ENCODE measurements around the gene PCDHGA11. TPM values are rescaled to one million over a fixed set of nuclear protein-coding genes. Genes with fewer than 3 reads are reported as not detected.
"Not testable (repeated sequence)": the region's sequence is repeated elsewhere in the genome, so short reads cannot be mapped to it uniquely, and the experiment has no call there.

Gene PCDHGA11
- polyA plus RNA-seq, 1 donor, result 2.7 TPM

DNA sequence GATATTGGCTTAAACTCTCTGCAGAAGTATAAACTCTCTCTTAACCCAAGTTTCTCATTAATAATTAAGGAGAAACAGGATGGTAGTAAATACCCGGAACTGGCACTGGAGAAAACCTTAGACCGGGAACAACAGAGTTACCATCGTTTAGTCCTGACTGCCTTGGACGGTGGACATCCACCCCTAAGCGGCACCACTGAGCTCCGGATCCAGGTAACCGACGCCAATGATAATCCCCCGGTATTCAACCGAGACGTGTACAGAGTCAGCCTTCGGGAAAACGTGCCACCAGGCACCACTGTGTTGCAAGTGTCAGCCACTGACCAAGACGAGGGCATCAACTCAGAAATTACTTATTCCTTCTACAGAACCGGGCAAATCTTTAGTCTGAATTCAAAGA lies 22.2 kb upstream of the PCDHGA11 start:
- no peak for DNase-seq (ENCODE audit: low read depth)

DNA sequence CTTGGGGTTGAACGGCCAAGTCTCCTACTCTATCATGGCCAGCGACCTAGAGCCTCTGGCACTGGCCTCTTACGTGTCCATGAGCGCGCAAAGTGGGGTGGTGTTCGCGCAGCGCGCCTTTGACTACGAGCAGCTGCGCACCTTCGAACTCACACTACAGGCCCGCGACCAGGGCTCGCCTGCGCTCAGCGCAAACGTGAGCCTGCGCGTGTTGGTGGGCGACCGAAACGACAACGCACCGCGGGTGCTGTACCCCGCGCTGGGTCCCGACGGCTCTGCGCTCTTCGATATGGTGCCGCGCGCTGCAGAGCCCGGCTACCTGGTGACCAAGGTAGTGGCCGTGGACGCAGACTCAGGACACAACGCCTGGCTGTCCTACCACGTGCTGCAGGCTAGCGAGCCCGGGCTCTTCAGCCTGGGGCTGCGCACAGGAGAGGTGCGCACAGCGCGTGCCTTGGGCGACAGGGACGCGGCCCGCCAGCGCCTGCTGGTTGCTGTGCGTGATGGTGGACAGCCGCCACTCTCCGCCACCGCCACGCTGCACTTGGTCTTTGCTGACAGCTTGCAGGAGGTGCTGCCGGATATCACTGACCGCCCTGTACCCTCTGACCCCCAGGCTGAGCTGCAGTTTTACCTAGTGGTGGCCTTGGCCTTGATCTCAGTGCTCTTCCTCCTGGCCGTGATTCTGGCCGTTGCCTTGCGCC lies 21.1 kb upstream of the PCDHGA11 start:
- DNase-seq (ENCODE audit: low read depth), result no peak

DNA sequence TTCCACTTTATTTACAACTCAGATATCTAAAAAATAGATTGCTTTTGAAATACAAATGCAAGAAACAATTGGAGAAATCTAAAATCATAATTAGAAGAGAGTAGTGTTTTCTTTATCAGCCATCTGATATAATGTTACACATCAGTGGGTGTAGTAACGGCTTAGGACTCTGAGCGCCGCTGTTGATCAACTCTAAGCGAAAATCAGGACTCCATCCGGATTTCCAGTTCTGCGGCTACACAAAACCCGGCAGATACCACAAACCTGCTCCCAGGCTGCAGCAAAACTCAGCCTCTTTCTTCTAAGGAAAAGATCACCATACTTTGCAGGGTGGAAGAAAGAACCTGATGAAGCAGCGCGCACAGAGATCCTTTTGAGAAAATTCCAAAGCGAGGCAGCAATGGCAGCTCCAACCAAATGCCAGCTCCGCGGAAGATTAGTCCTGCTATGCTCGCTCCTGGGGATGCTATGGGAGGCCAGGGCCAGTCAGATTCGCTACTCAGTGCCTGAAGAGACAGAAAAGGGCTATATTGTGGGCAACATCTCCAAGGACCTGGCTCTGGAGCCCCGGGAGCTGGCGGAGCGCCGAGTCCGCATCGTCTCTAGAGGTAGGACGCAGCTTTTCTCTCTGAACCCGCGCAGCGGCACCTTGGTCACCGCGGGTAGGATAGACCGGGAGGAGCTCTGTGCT lies 18.2 kb upstream of the PCDHGA11 start, which contains the start of gene PCDHGA9:
Gene PCDHGA9 (plus strand): TSS at position 226 of the 691 bp plus-strand sequence. CDS start 175 bp downstream, at position 401.
- no peak for DNase-seq (ENCODE audit: low read depth)

DNA sequence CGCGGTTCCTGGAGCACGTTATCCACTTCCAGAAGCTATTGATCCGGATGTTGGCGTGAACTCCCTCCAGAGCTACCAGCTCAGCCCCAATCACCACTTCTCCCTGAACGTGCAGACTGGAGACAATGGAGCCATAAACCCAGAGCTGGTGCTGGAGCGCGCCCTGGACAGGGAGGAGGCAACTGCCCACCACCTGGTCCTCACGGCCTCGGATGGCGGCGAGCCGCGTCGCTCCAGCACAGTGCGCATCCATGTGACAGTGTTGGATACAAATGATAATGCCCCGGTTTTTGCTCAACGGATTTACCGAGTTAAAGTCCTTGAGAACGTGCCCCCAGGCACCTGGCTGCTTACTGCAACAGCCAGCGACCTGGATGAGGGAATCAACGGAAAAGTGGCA lies 17.5 kb upstream of the PCDHGA11 start:
- no peak for DNase-seq (ENCODE audit: low read depth)

DNA sequence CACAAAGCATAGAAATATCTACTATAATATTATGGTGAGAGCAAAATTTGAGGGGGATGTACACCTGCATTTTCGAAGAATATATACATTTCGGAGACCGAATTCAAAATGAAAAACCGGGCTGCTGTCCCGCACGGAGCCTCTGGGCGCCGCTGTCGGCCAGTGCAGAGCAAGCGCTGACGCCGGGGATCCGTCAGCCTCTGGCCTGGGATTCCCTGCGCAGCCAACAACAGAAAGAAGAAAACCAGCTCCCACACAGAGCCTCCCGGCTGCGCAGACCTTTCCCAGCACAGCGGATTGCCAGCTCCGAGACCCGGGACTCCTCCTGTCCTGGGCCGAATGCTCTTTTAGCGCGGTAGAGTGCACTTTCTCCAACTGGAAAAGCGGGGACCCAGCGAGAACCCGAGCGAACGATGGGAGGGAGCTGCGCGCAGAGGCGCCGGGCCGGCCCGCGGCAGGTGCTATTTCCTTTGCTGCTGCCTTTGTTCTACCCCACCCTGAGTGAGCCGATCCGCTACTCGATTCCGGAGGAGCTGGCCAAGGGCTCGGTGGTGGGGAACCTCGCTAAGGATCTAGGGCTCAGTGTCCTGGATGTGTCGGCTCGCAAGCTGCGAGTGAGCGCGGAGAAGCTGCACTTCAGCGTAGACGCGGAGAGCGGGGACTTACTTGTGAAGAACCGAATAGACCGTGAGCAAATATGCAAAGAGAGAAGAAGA lies 12.9 kb upstream of the PCDHGA11 start, which contains the start of gene PCDHGB6:
Gene PCDHGB6 (plus strand): TSS at position 232 of the 716 bp plus-strand sequence. CDS start 182 bp downstream, at position 414.
- DNase-seq (ENCODE audit: low read depth), result not testable (repeated sequence)

DNA sequence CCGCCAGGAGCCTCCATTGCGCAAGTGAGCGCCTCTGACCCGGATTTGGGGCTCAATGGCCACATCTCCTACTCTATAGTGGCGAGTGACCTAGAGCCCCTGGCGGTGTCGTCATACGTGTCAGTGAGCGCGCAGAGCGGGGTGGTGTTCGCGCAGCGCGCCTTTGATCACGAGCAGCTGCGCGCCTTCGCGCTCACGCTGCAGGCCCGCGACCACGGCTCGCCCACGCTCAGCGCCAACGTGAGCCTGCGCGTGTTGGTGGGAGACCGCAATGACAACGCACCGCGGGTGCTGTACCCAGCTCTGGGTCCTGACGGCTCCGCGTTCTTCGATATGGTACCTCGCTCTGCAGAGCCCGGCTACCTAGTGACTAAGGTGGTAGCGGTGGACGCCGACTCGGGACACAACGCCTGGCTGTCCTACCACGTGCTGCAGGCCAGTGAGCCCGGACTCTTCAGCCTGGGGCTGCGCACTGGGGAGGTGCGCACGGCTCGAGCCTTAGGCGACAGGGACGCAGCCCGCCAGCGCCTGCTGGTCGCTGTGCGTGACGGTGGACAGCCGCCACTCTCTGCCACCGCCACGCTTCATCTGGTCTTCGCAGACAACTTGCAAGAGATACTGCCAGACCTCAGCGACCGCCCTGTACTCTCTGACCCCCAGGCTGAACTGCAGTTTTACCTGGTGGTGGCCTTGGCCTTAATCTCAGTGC lies 11.1 kb upstream of the PCDHGA11 start:
- no peak for DNase-seq (ENCODE audit: low read depth)

DNA sequence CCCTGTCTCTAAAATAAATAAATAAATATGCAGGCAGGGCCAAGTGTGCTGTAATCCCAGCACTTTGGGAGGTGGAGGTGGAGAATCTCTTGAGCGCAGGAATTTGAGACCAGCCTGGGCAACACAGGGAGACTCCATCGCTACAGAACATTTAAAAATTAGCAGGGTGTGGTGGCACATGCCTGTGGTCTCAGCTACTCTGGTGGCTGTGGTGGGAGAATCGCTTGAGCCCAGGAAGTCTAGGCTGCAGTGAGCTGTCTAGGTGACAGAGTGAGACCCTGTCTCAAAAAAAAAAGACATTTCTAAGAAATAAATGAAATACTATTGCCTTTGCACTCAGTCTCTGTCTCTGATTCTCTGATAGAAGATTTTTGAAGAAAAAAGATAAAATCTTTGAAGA lies 9.3 kb upstream of the PCDHGA11 start:
- no peak for DNase-seq (ENCODE audit: low read depth)

DNA sequence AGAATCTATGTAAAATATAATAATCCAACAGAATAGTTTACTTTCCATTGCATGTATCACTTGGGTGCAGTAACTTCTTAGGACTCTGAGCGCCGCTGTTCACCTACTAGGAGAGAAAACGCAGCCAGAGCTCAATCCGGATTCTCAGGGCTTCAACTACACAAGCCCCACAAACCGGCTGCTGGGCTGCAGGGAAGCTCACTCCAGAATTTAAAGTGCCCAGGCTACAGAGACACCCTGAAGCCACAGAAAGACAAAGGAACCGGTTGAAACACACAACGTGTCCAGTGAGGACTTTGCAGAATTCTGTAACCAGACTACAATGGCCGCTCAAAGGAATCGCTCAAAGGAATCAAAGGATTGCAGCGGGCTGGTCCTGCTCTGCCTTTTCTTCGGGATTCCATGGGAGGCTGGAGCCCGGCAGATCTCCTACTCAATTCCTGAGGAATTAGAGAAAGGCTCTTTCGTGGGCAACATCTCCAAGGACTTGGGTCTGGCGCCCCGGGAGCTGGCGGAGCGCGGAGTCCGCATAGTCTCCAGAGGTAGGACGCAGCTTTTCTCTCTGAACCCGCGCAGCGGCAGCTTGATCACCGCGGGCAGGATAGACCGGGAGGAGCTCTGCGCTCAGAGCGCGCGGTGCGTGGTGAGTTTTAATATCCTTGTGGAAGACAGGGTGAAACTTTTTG lies 7.9 kb upstream of the PCDHGA11 start, which contains the start of gene PCDHGA10:
Gene PCDHGA10 (plus strand): TSS at position 134 of the 686 bp plus-strand sequence. CDS start 189 bp downstream, at position 323.
- DNase-seq (ENCODE audit: low read depth), result no peak

DNA sequence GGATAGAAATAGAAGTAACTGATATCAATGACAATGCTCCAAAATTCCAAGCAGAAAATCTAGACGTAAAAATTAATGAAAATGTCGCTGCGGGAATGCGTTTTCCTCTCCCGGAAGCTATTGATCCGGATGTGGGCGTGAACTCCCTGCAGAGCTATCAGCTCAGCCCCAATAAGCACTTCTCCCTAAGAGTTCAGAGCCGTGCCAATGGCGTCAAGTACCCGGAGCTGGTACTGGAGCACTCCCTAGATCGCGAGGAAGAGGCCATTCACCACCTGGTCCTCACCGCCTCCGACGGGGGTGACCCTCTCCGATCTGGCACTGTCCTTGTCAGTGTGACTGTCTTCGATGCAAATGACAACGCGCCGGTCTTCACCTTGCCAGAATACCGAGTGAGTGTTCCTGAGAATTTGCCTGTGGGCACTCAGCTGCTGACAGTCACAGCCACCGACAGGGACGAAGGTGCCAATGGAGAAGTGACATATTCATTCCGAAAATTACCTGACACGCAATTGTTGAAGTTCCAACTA lies 7.2 kb upstream of the PCDHGA11 start:
- DNase-seq (ENCODE audit: low read depth), result no peak

DNA sequence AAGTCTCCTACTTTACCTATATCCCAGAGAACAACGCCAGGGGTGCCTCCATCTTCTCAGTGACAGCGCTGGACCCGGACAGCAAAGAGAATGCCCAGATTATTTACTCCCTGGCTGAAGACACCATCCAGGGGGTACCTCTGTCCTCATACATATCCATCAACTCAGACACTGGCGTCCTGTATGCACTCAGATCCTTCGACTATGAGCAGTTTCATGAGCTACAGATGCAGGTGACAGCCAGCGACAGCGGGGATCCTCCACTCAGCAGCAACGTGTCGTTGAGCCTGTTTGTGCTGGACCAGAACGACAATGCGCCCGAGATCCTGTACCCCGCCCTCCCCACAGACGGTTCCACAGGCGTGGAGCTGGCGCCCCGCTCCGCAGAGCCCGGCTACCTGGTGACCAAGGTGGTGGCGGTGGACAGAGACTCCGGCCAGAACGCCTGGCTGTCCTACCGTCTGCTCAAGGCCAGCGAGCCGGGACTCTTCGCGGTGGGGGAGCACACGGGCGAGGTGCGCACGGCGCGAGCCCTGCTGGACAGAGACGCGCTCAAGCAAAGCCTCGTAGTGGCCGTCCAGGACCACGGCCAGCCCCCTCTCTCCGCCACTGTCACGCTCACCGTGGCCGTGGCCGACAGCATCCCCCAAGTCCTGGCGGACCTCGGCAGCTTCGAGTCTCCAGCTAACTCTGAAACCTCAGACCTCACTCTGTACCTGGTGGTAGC lies 6.1 kb upstream of the PCDHGA11 start:
- DNase-seq (ENCODE audit: low read depth), result not testable (repeated sequence)

DNA sequence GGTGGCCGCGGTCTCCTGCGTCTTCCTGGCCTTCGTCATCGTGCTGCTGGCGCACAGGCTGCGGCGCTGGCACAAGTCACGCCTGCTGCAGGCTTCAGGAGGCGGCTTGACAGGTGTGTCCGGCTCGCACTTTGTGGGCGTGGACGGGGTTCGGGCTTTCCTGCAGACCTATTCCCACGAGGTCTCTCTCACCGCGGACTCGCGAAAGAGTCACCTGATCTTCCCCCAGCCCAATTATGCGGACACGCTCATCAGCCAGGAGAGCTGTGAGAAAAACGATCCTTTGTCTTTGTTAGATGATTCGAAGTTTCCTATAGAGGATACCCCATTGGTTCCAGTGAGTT lies 5.6 kb upstream of the PCDHGA11 start:
- DNase-seq (ENCODE audit: low read depth), result not testable (repeated sequence)

DNA sequence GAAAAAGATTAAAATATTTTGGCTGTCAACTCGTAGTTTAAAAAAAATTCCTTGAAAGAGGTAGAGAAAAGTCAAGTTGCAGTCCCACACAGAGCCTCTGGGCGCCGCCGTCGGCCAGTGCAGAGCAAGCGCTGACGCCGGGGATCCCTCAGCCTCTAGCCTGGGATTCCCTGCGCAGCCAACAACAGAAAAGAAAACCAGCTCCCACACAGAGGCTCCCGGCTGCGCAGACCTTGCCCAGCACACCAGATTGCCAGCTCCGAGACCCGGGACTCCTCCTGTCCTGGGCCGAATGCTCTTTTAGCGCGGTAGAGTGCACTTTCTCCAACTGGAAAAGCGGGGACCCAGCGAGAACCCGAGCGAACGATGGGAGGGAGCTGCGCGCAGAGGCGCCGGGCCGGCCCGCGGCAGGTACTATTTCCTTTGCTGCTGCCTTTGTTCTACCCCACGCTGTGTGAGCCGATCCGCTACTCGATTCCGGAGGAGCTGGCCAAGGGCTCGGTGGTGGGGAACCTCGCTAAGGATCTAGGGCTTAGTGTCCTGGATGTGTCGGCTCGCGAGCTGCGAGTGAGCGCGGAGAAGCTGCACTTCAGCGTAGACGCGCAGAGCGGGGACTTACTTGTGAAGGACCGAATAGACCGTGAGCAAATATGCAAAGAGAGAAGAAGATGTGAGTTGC lies 3.2 kb upstream of the PCDHGA11 start, which contains the start of gene PCDHGB7:
Gene PCDHGB7 (plus strand): TSS at position 184 of the 679 bp plus-strand sequence. CDS start 183 bp downstream, at position 367.
- DNase-seq (ENCODE audit: low read depth), result not testable (repeated sequence)

DNA sequence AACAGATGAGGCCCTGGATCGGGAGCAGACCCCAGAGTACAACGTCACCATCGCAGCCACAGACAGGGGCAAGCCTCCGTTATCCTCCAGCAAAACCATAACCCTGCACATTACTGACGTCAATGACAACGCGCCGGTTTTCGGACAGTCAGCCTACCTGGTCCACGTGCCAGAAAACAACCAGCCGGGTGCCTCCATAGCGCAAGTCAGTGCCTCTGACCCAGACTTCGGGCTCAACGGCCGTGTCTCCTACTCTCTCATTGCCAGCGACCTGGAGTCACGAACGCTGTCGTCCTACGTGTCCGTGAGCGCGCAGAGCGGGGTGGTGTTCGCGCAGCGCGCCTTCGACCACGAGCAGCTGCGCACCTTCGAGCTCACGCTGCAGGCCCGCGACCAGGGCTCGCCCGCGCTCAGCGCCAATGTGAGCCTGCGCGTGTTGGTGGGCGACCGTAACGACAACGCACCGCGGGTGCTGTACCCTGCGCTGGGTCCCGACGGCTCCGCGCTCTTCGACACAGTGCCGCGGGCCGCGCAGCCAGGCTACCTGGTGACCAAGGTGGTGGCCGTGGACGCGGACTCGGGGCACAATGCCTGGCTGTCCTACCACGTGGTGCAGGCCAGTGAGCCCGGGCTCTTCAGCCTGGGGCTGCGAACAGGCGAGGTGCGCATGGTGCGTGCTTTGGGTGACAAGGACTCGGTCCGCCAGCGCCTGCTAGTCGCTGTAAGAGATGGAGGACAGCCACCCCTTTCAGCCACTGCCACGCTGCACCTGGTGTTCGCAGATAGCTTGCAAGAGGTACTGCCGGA lies 1.6 kb upstream of the PCDHGA11 start:
- DNase-seq (ENCODE audit: low read depth), result no peak

DNA sequence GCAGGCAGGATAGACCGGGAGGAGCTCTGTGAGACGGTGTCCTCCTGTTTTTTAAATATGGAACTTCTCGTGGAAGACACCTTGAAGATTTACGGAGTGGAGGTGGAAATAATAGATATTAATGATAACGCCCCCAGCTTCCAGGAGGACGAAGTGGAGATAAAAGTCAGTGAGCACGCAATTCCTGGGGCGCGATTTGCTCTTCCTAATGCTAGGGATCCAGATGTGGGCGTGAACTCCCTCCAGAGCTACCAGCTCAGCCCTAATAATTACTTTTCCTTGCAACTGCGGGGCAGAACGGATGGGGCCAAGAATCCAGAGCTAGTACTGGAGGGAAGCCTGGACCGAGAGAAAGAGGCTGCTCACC lies 621 bp downstream of the PCDHGA11 start:
- no peak for DNase-seq (ENCODE audit: low read depth)

DNA sequence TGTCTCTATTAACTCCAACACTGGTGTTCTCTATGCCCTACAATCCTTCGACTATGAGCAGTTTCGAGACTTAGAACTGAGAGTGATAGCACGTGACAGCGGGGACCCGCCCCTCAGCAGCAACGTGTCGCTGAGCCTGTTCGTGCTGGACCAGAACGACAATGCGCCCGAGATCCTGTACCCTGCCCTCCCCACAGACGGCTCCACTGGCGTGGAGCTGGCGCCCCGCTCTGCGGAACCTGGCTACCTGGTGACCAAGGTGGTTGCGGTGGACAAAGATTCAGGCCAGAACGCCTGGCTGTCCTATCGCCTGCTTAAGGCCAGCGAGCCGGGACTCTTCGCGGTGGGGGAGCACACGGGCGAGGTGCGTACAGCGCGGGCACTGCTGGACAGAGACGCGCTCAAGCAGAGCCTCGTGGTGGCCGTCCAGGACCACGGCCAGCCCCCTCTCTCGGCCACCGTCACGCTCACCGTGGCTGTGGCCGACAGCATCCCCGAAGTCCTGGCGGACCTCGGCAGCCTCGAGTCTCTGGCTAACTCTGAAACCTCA lies 2.0 kb downstream of the PCDHGA11 start:
- no peak for DNase-seq (ENCODE audit: low read depth)

DNA sequence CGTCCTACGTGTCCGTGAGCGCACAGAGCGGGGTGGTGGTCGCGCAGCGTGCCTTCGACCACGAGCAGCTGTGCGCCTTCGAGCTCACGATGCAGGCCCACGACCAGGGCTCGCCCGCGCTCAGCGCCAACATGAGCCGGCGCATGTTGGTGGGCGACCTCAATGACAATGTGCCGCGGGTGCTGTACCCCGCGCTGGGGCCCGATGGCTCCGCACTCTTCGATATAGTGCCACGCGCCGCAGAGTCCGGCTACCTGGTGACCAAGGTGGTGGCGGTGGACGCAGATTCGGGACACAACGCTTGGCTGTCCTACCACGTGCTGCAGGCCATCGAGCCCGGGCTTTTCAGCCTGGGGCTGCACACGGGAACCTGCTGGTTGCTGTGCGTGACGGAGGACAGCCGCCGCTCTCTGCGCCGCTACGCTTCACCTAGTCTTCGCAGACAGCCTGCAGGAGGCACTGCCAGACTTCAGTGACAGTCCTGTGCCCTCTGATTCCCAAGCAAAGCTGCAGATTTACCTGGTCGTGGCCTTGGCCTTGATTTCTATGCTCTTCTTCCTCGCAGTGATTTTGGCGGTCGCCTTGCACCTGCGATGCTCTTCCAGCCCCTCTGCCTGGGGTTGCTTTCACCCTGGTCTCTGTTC lies 7.1 kb downstream of the PCDHGA11 start:
- no peak for DNase-seq (ENCODE audit: low read depth)

DNA sequence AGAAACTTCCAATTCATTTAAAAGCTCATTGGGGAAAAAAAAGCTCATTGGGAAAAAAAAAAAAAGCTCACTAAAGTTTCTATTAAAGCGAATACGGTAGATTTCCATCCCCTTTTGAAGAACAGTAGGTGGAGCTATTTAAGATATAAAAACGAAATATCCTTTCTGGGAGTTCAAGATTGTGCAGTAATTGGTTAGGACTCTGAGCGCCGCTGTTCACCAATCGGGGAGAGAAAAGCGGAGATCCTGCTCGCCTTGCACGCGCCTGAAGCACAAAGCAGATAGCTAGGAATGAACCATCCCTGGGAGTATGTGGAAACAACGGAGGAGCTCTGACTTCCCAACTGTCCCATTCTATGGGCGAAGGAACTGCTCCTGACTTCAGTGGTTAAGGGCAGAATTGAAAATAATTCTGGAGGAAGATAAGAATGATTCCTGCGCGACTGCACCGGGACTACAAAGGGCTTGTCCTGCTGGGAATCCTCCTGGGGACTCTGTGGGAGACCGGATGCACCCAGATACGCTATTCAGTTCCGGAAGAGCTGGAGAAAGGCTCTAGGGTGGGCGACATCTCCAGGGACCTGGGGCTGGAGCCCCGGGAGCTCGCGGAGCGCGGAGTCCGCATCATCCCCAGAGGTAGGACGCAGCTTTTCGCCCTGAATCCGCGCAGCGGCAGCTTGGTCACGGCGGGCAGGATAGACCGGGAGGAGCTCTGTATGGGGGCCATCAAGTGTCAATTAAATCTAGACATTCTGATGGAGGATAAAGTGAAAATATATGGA lies 9.7 kb downstream of the PCDHGA11 start, which contains the start of gene PCDHGA12:
Gene PCDHGA12 (plus strand): TSS at position 176 of the 782 bp plus-strand sequence. CDS start 253 bp downstream, at position 429.
- no peak for DNase-seq (ENCODE audit: low read depth)
